ENCODE measurements around the gene IFT22. TPM values are rescaled to one million over a fixed set of nuclear protein-coding genes. Genes with fewer than 3 reads are reported as not detected.

IFT22 gene
- total RNA-seq, 1 experiment from 2014 or later: 15.5 TPM

DNA sequence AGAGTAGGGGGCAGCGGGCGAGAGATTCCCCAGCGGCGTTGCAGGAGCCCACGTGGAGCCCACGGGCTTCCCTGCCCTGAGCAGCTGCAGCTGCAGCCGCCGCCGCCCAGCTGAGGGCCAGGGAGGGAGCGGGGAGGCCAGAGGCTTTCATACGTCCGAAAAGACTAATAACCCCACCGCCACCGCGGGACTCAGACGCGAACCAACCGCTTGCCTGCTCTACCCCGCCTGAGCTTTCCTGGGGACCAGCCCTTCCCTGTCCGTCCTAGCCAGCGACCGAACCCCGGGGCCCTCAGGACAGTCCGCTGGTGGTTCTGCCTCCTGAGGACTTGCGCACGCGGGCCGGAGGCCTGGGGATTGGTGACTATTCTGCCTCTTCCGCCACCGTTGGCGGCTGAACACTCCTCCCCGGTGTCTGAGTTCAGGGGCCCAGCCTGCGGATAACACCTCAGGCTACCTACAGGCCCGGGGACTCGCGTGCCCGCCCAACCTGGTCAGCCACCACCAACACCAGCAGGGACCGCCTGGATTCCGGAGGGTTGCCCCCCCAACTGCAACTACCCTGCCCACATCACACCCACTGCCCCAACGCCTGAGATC lies 18.4 kb downstream of the IFT22 start:
- peak; percentile 5 for ATAC-seq
- no peaks in the 10 kb centered on the region for H3K9me3 Mint-ChIP-seq
- ChIA-PET POLR2A (interaction anchor here (2.2 kb wide), 1 partner anchor 10 kb away, joined by 13 read pairs; no protein-coding TSS in a partner anchor), CTCF (interaction anchor here (1.2 to 1.5 kb wide), 3 partner anchors 12 to 206 kb away, joined by 3 to 4 read pairs (median 3); no protein-coding TSS in a partner anchor)
- DNase-seq (ENCODE audit: low spot score): peak; percentile 53
- H3K27ac Mint-ChIP-seq: peak overlapping the region; percentile 72
- peaks cover 44% of the 10 kb centered on the region for H3K36me3 Mint-ChIP-seq
- H3K4me3 Mint-ChIP-seq: peak overlapping the region; percentile 88
- no peaks in the 10 kb centered on the region for H3K27me3 Mint-ChIP-seq (ENCODE audit: low read depth)
- peaks cover 44% of the 10 kb centered on the region for H3K4me1 Mint-ChIP-seq
- 0 out of 2 replicates have a peak, but pooled peaks have one; percentile 23 for TF ChIP-seq ESRRA (CRISPR knock-in tag; IDR thresholded peaks at IDR 0.05; ENCODE audit: borderline replicate concordance)
- no peak for TF ChIP-seq SOX15 (CRISPR knock-in tag; IDR thresholded peaks at IDR 0.05)
- no peak for TF ChIP-seq SP1 (CRISPR knock-in tag; conservative IDR thresholded peaks at IDR 0.05)
- no peak; the same call in 1 of the 2 replicates for TF ChIP-seq FOXP1 (CRISPR knock-in tag; IDR thresholded peaks at IDR 0.05; ENCODE audit: borderline replicate concordance)
- no peak for TF ChIP-seq HMGA2 (CRISPR knock-in tag; IDR thresholded peaks at IDR 0.05)
- no peak for TF ChIP-seq SMAD3 (CRISPR knock-in tag; IDR thresholded peaks at IDR 0.05; ENCODE audit: borderline replicate concordance)
- TF ChIP-seq, protein P1, sequence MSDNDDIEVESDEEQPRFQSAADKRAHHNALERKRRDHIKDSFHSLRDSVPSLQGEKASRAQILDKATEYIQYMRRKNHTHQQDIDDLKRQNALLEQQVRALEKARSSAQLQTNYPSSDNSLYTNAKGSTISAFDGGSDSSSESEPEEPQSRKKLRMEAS (CRISPR knock-in tag; IDR thresholded peaks at IDR 0.05): no peak
- TF ChIP-seq FOXK1 (CRISPR knock-in tag; IDR thresholded peaks at IDR 0.05): no peak
- no peak for TF ChIP-seq NFE2L1 (CRISPR knock-in tag; IDR thresholded peaks at IDR 0.05)
- no peak for TF ChIP-seq ZBTB21 (CRISPR knock-in tag; IDR thresholded peaks at IDR 0.05; ENCODE audit: borderline replicate concordance)
- no peak for TF ChIP-seq ZNF232 (CRISPR knock-in tag; IDR thresholded peaks at IDR 0.05)
- no peak for TF ChIP-seq GTF2I (CRISPR knock-in tag; conservative IDR thresholded peaks at IDR 0.05)
- no peak for TF ChIP-seq TEAD1 (CRISPR knock-in tag; IDR thresholded peaks at IDR 0.05)
- no peak for TF ChIP-seq TP53 (CRISPR knock-in tag; IDR thresholded peaks at IDR 0.05)
- TF ChIP-seq ZNF121 (CRISPR knock-in tag; IDR thresholded peaks at IDR 0.05): no peak
- TF ChIP-seq ELF4 (CRISPR knock-in tag; IDR thresholded peaks at IDR 0.05; ENCODE audit: low read depth): no peak
- TF ChIP-seq, protein P2, sequence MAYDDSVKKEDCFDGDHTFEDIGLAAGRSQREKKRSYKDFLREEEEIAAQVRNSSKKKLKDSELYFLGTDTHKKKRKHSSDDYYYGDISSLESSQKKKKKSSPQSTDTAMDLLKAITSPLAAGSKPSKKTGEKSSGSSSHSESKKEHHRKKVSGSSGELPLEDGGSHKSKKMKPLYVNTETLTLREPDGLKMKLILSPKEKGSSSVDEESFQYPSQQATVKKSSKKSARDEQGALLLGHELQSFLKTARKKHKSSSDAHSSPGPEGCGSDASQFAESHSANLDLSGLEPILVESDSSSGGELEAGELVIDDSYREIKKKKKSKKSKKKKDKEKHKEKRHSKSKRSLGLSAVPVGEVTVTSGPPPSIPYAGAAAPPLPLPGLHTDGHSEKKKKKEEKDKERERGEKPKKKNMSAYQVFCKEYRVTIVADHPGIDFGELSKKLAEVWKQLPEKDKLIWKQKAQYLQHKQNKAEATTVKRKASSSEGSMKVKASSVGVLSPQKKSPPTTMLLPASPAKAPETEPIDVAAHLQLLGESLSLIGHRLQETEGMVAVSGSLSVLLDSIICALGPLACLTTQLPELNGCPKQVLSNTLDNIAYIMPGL (CRISPR knock-in tag; IDR thresholded peaks at IDR 0.05): no peak
- TF ChIP-seq ZNF263 (CRISPR knock-in tag; IDR thresholded peaks at IDR 0.05; ENCODE audit: low read depth): no peak
- TF ChIP-seq, protein P3, sequence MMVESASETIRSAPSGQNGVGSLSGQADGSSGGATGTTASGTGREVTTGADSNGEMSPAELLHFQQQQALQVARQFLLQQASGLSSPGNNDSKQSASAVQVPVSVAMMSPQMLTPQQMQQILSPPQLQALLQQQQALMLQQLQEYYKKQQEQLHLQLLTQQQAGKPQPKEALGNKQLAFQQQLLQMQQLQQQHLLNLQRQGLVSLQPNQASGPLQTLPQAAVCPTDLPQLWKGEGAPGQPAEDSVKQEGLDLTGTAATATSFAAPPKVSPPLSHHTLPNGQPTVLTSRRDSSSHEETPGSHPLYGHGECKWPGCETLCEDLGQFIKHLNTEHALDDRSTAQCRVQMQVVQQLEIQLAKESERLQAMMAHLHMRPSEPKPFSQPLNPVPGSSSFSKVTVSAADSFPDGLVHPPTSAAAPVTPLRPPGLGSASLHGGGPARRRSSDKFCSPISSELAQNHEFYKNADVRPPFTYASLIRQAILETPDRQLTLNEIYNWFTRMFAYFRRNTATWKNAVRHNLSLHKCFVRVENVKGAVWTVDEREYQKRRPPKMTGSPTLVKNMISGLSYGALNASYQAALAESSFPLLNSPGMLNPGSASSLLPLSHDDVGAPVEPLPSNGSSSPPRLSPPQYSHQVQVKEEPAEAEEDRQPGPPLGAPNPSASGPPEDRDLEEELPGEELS (CRISPR knock-in tag; IDR thresholded peaks at IDR 0.05): no peak
- TF ChIP-seq RORB (CRISPR knock-in tag; IDR thresholded peaks at IDR 0.05): no peak
- TF ChIP-seq, protein P4, sequence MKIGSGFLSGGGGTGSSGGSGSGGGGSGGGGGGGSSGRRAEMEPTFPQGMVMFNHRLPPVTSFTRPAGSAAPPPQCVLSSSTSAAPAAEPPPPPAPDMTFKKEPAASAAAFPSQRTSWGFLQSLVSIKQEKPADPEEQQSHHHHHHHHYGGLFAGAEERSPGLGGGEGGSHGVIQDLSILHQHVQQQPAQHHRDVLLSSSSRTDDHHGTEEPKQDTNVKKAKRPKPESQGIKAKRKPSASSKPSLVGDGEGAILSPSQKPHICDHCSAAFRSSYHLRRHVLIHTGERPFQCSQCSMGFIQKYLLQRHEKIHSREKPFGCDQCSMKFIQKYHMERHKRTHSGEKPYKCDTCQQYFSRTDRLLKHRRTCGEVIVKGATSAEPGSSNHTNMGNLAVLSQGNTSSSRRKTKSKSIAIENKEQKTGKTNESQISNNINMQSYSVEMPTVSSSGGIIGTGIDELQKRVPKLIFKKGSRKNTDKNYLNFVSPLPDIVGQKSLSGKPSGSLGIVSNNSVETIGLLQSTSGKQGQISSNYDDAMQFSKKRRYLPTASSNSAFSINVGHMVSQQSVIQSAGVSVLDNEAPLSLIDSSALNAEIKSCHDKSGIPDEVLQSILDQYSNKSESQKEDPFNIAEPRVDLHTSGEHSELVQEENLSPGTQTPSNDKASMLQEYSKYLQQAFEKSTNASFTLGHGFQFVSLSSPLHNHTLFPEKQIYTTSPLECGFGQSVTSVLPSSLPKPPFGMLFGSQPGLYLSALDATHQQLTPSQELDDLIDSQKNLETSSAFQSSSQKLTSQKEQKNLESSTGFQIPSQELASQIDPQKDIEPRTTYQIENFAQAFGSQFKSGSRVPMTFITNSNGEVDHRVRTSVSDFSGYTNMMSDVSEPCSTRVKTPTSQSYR (CRISPR knock-in tag; IDR thresholded peaks at IDR 0.05): no peak
- TF ChIP-seq, protein P5, sequence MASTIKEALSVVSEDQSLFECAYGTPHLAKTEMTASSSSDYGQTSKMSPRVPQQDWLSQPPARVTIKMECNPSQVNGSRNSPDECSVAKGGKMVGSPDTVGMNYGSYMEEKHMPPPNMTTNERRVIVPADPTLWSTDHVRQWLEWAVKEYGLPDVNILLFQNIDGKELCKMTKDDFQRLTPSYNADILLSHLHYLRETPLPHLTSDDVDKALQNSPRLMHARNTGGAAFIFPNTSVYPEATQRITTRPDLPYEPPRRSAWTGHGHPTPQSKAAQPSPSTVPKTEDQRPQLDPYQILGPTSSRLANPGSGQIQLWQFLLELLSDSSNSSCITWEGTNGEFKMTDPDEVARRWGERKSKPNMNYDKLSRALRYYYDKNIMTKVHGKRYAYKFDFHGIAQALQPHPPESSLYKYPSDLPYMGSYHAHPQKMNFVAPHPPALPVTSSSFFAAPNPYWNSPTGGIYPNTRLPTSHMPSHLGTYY (CRISPR knock-in tag; IDR thresholded peaks at IDR 0.05): no peak
- TF ChIP-seq, protein P6, sequence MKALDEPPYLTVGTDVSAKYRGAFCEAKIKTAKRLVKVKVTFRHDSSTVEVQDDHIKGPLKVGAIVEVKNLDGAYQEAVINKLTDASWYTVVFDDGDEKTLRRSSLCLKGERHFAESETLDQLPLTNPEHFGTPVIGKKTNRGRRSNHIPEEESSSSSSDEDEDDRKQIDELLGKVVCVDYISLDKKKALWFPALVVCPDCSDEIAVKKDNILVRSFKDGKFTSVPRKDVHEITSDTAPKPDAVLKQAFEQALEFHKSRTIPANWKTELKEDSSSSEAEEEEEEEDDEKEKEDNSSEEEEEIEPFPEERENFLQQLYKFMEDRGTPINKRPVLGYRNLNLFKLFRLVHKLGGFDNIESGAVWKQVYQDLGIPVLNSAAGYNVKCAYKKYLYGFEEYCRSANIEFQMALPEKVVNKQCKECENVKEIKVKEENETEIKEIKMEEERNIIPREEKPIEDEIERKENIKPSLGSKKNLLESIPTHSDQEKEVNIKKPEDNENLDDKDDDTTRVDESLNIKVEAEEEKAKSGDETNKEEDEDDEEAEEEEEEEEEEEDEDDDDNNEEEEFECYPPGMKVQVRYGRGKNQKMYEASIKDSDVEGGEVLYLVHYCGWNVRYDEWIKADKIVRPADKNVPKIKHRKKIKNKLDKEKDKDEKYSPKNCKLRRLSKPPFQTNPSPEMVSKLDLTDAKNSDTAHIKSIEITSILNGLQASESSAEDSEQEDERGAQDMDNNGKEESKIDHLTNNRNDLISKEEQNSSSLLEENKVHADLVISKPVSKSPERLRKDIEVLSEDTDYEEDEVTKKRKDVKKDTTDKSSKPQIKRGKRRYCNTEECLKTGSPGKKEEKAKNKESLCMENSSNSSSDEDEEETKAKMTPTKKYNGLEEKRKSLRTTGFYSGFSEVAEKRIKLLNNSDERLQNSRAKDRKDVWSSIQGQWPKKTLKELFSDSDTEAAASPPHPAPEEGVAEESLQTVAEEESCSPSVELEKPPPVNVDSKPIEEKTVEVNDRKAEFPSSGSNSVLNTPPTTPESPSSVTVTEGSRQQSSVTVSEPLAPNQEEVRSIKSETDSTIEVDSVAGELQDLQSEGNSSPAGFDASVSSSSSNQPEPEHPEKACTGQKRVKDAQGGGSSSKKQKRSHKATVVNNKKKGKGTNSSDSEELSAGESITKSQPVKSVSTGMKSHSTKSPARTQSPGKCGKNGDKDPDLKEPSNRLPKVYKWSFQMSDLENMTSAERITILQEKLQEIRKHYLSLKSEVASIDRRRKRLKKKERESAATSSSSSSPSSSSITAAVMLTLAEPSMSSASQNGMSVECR (CRISPR knock-in tag; IDR thresholded peaks at IDR 0.05; ENCODE audit: borderline replicate concordance): peak; percentile 22; the same call in 1 of the 2 replicates
- TF ChIP-seq, protein P7, sequence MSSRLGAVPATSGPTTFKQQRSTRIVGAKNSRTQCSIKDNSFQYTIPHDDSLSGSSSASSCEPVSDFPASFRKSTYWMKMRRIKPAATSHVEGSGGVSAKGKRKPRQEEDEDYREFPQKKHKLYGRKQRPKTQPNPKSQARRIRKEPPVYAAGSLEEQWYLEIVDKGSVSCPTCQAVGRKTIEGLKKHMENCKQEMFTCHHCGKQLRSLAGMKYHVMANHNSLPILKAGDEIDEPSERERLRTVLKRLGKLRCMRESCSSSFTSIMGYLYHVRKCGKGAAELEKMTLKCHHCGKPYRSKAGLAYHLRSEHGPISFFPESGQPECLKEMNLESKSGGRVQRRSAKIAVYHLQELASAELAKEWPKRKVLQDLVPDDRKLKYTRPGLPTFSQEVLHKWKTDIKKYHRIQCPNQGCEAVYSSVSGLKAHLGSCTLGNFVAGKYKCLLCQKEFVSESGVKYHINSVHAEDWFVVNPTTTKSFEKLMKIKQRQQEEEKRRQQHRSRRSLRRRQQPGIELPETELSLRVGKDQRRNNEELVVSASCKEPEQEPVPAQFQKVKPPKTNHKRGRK (CRISPR knock-in tag; IDR thresholded peaks at IDR 0.05; ENCODE audit: borderline replicate concordance): no peak
- TF ChIP-seq FOXJ3 (CRISPR knock-in tag; IDR thresholded peaks at IDR 0.05; ENCODE audit: borderline replicate concordance): no peak
